Occipital lobe (tissue), 1 donor: ENCODE measurements around the gene TERB1. TPM values are rescaled to one million over a fixed set of nuclear protein-coding genes. Genes with fewer than 3 reads are reported as not detected.

Source experiments
- total RNA-seq: library from RNA; depleted of rRNA; stranded (reverse); fragments of >200 nt; gene quantifications from one replicate; pipeline ENCODE4 v1.2.3, GENCODE V29; 2014

The TERB1 gene
- total RNA-seq, 1 donor from 2014 or later, result 0.31 TPM

Other genes with a start within 250 kb of the TERB1 start
- 37.0 TPM for gene CKLF, start 249.0 kb downstream of the TERB1 start, total RNA-seq
- gene CMTM1, start 235.1 kb downstream of the TERB1 start, total RNA-seq, result 2.7 TPM
- not detected for gene CMTM2, start 222.1 kb downstream of the TERB1 start, total RNA-seq
- 8.7 TPM for gene CMTM3, start 196.9 kb downstream of the TERB1 start, total RNA-seq
- 70.7 TPM for gene CMTM4, start 104.8 kb downstream of the TERB1 start, total RNA-seq
- gene DYNC1LI2, start 50.0 kb downstream of the TERB1 start, total RNA-seq, result 175 TPM
- gene NAE1, start 29.4 kb upstream of the TERB1 start, total RNA-seq, result 113 TPM
- gene CA7, start 42.8 kb upstream of the TERB1 start, total RNA-seq, result not detected
- 9.2 TPM for gene PDP2, start 78.9 kb upstream of the TERB1 start, total RNA-seq
- not detected for gene CDH16, start 117.3 kb upstream of the TERB1 start, total RNA-seq
- 0.94 TPM for gene RRAD, start 124.0 kb upstream of the TERB1 start, total RNA-seq
- gene CIAO2B, start 132.8 kb upstream of the TERB1 start, total RNA-seq, result 80.5 TPM
- gene CES2, start 133.9 kb upstream of the TERB1 start, total RNA-seq, result 24.6 TPM
- 0.78 TPM for gene CES3, start 159.7 kb upstream of the TERB1 start, total RNA-seq
- gene CES4A, start 187.0 kb upstream of the TERB1 start, total RNA-seq, result 15.4 TPM
- gene CBFB, start 227.6 kb upstream of the TERB1 start, total RNA-seq, result 65.4 TPM